NCI-H2171 (cell line): ENCODE measurements around the gene PFDN5.
"Not testable (repeated sequence)": the region's sequence is repeated elsewhere in the genome, so short reads cannot be mapped to it uniquely, and the experiment has no call there.

Experiments
- DNase-seq: peaks from one replicate; lab custom pipeline; 2025; lab: John Stamatoyannopoulos, UW

PFDN5 gene

GRCh38 chr12:53287741-53288216 lies 7.6 kb upstream of the PFDN5 start:
- DNase-seq, result peak; percentile 35

GRCh38 chr12:53288322-53288721 lies 7.0 kb upstream of the PFDN5 start:
- DNase-seq, result no peak

- DNase-seq, result no peak
These were observed 5.5 kb upstream of the PFDN5 start for GRCh38 chr12:53289891-53290290.

- no peak for DNase-seq
These were observed 4.7 kb upstream of the PFDN5 start for GRCh38 chr12:53290661-53291060.

- DNase-seq, result no peak
These were observed 2.9 kb upstream of the PFDN5 start for GRCh38 chr12:53292426-53292825.

- no peak for DNase-seq
These were observed 513 bp downstream of the PFDN5 start for GRCh38 chr12:53295891-53296219.

GRCh38 chr12:53297106-53297505 lies 1.8 kb downstream of the PFDN5 start:
- DNase-seq, result not testable (repeated sequence)

GRCh38 chr12:53298164-53298563 lies 2.8 kb downstream of the PFDN5 start:
- DNase-seq, result no peak

GRCh38 chr12:53299101-53299453 lies 3.7 kb downstream of the PFDN5 start:
- no peak for DNase-seq

GRCh38 chr12:53299454-53300180 lies 4.3 kb downstream of the PFDN5 start, which contains the start of gene MYG1:
TSS of gene MYG1 (plus strand) at chr12:53299695. CDS start at chr12:53299738, 43 bp downstream.
- peak; percentile 85 for DNase-seq

- DNase-seq, result no peak
These were observed 4.8 kb downstream of the PFDN5 start for GRCh38 chr12:53300187-53300586.

GRCh38 chr12:53302903-53303302 lies 7.6 kb downstream of the PFDN5 start:
- no peak for DNase-seq

GRCh38 chr12:53306826-53307225 lies 11.5 kb downstream of the PFDN5 start:
- no peak for DNase-seq

GRCh38 chr12:53308276-53308675 lies 12.9 kb downstream of the PFDN5 start:
- peak; percentile 22 for DNase-seq

- no peak for DNase-seq
These were observed 18.7 kb downstream of the PFDN5 start for GRCh38 chr12:53313996-53314395.

- no peak for DNase-seq
These were observed 25.2 kb downstream of the PFDN5 start for GRCh38 chr12:53320352-53321195.

- no peak for DNase-seq
These were observed 28.9 kb downstream of the PFDN5 start for GRCh38 chr12:53324113-53324778.

GRCh38 chr12:53324779-53325510 lies 29.6 kb downstream of the PFDN5 start:
- DNase-seq, result peak; percentile 90

GRCh38 chr12:53325511-53326061 lies 30.2 kb downstream of the PFDN5 start:
- no peak for DNase-seq

GRCh38 chr12:53326460-53327185 lies 31.3 kb downstream of the PFDN5 start:
- no peak for DNase-seq

GRCh38 chr12:53327435-53328042 lies 32.2 kb downstream of the PFDN5 start:
- no peak for DNase-seq
